SK-N-SH (cell line): ENCODE results near the gene CCDC197.

Experiments used
- NFIC ChIP-seq: IDR thresholded peaks from 2 replicates; pipeline ENCODE4 v1.4.0; 2012; ENCODE audit warnings: borderline replicate concordance
- ZBTB33 ChIP-seq: IDR thresholded peaks from 2 replicates; pipeline ENCODE4 v1.4.0; 2012; ENCODE audit warnings: low read depth, borderline replicate concordance
- TF ChIP-seq, protein P1 (sequence below): IDR thresholded peaks from 2 replicates; pipeline ENCODE4 v1.4.0; 2012; ENCODE audit warnings: low read depth, borderline replicate concordance
- TF ChIP-seq, protein P2 (sequence below): fragments of 200-600 bp; sonication (generic); IDR thresholded peaks from 2 replicates; pipeline ENCODE4 v1.6.1; 2017; ENCODE audit warnings: antibody characterized with exemption, mild to moderate bottlenecking, moderate library complexity

DNA sequence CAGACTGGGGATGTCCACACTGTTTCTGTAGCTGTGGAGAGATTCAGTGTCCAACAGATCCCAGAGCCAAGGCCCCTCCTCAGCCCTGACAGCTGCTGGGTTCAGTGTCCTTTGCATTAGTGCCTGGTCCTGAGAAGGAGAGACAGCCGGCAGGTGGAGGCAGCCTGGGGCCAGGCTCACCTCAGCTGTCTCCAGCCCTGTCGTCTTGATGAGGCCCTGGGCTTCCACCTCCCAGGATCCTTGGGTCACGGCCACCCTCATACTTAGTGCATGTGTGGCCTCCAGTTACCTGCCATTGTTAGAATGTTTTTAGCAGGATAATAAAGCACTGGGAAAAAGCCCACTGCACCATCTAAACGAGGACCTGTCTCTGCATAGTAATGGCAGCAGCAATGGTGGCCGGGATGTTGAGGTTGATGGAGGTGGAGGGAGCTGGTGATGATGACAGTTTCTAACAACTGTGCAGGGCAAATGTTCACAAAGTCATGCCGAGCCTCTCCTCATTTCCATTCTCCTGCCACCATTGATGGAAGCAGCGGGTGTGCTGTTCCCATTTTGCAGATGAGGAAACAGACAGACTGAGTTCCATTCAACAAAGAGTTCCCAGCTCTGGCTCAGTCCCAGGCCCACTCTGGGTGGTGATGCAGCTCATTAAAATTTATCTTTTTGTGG is 38.4 kb upstream of the CCDC197 start:
- TF ChIP-seq NFIC = no peak
- TF ChIP-seq ZBTB33 = no peak
- TF ChIP-seq, protein P1, sequence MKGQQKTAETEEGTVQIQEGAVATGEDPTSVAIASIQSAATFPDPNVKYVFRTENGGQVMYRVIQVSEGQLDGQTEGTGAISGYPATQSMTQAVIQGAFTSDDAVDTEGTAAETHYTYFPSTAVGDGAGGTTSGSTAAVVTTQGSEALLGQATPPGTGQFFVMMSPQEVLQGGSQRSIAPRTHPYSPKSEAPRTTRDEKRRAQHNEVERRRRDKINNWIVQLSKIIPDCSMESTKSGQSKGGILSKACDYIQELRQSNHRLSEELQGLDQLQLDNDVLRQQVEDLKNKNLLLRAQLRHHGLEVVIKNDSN = no peak
- TF ChIP-seq, protein P2, sequence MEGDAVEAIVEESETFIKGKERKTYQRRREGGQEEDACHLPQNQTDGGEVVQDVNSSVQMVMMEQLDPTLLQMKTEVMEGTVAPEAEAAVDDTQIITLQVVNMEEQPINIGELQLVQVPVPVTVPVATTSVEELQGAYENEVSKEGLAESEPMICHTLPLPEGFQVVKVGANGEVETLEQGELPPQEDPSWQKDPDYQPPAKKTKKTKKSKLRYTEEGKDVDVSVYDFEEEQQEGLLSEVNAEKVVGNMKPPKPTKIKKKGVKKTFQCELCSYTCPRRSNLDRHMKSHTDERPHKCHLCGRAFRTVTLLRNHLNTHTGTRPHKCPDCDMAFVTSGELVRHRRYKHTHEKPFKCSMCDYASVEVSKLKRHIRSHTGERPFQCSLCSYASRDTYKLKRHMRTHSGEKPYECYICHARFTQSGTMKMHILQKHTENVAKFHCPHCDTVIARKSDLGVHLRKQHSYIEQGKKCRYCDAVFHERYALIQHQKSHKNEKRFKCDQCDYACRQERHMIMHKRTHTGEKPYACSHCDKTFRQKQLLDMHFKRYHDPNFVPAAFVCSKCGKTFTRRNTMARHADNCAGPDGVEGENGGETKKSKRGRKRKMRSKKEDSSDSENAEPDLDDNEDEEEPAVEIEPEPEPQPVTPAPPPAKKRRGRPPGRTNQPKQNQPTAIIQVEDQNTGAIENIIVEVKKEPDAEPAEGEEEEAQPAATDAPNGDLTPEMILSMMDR = no peak
